Right atrium auricular region (tissue), 2 donors: ENCODE data around the gene SDHB. TPM values are rescaled to one million over a fixed set of nuclear protein-coding genes. Genes with fewer than 3 reads are reported as not detected.

Source experiments
- DNase-seq: peaks from one replicate; pipeline ENCODE4 v3.0.0-alpha.2; 2019; ENCODE audit warnings: low spot score
- H3K27ac ChIP-seq, 2 donors: fragments of 200-600 bp; sonication (generic); 1 replicate in 1 of 2; 2 replicates in 1 of 2; pipeline ENCODE4 v1.5.1; 2016 to 2019
- H3K27me3 ChIP-seq, 2 donors: fragments of 200-600 bp; sonication (generic); one replicate each; pipeline versions ENCODE4 v1.5.1 to v1.6.0; 2017 to 2019
- H3K36me3 ChIP-seq: fragments of 200-600 bp; sonication (generic); one replicate; pipeline ENCODE4 v1.5.1; 2016
- H3K4me1 ChIP-seq, 2 donors: fragments of 200-600 bp; sonication (generic); one replicate each; pipeline versions ENCODE4 v1.5.1 to v1.6.0; 2017 to 2019
- H3K4me3 ChIP-seq, 2 donors: fragments of 200-600 bp; sonication (generic); 1 replicate in 1 of 2; 2 replicates in 1 of 2; pipeline ENCODE4 v1.5.1; 2017 to 2019; ENCODE audit warnings: mild to moderate bottlenecking in 1 of 2, moderate library complexity in 1 of 2
- H3K9me3 ChIP-seq, 2 donors: fragments of 200-600 bp; sonication (generic); one replicate each; pipeline ENCODE4 v1.5.1; 2019
- total RNA-seq, 2 donors: library from RNA; depleted of rRNA; stranded (reverse); fragments of >200 nt; gene quantifications; one replicate each; pipeline ENCODE4 v1.1.0, GENCODE V29; 2016
- TF ChIP-seq, protein P1 (sequence below), 2 donors: fragments of 200-600 bp; sonication (generic); IDR thresholded peaks; one replicate each; pipeline ENCODE4 v1.5.1; 2019; ENCODE audit warnings: antibody characterized with exemption in 2 of 2

The SDHB gene
- total RNA-seq, 2 donors from 2014 or later = 240 to 528 TPM

DNA sequence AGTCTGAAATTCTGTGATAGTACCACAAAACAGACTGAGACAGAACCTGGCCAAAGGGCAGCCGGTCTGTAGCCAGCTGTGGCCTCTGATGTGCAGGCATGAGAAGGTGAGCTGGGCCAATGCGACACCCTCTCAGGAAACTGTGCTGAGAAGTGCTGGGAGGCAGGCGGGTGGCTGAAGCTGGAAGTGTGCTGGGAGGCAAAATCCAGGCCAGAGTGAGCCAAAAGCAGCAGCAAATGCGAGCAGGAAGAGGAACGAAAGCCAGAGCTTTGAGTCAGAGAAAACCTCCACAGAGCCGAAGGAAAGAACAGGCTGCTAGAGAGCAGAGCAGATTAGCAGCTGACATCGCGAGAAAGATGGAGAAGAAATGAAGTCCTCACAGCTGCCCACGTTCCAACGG lies 31.9 kb downstream of the SDHB start:
- TF ChIP-seq, protein P1, sequence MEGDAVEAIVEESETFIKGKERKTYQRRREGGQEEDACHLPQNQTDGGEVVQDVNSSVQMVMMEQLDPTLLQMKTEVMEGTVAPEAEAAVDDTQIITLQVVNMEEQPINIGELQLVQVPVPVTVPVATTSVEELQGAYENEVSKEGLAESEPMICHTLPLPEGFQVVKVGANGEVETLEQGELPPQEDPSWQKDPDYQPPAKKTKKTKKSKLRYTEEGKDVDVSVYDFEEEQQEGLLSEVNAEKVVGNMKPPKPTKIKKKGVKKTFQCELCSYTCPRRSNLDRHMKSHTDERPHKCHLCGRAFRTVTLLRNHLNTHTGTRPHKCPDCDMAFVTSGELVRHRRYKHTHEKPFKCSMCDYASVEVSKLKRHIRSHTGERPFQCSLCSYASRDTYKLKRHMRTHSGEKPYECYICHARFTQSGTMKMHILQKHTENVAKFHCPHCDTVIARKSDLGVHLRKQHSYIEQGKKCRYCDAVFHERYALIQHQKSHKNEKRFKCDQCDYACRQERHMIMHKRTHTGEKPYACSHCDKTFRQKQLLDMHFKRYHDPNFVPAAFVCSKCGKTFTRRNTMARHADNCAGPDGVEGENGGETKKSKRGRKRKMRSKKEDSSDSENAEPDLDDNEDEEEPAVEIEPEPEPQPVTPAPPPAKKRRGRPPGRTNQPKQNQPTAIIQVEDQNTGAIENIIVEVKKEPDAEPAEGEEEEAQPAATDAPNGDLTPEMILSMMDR (IDR thresholded peaks at IDR 0.05) = no peak

DNA sequence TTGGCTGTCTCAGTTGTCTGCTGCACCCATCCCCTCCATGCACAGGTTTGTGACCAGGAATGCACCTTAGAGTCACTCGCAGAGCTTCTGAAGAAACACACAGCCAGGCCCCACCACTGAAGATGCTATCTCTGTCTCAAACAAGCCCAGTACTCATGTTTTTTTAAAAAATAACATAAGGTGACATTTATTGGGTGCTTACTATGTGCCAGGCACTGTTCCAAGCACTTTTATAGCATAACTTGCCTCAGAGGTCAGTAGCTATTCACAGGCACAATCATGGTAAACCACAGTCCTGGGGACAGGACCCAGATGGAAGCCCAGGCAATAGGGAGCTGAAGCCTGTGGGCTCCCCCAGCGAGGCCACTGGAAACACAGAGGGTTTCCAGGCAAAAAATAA lies 33.3 kb downstream of the SDHB start:
- Histone ChIP-seq H3K27ac (no peak overlapping the region), H3K36me3 (peaks cover 77% of the 10 kb centered on the region), H3K9me3 (no peaks in the 10 kb centered on the region)

More for the DNA sequence above, 31.9 kb downstream of the SDHB start:
- Histone ChIP-seq H3K9me3 (no peaks in the 10 kb centered on the region), H3K4me3 (no peak overlapping the region), H3K36me3 (peaks cover 91% of the 10 kb centered on the region), H3K27ac (no peak overlapping the region), H3K4me1 (no peaks in the 10 kb centered on the region), H3K27me3 (no peaks in the 10 kb centered on the region)
- no peak for DNase-seq

DNA sequence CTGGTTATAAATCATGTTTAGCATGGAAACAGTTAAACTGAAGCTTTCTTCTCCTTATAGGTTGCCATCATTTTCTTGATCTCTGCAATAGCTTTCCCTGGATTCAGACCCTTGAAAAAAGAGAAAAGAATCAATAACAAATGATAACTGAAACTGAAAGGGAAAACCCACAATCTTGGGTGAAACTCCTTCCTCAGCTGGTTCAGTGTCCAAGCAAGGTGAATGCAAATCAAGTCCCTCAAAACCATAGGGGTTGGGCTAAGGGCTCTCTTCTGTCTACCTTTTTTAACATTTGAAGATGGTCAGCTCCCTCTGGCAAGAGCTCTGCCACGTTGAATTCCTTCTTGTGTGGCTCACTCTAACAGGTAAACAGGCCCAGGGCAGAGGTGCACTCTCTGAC lies 35.0 kb downstream of the SDHB start:
- DNase-seq = no peak
- H3K27ac ChIP-seq = no peak overlapping the region
- no peaks in the 10 kb centered on the region for H3K9me3 ChIP-seq
- H3K4me1 ChIP-seq = no peaks in the 10 kb centered on the region
- TF ChIP-seq, protein P1 (IDR thresholded peaks at IDR 0.05) = no peak
- peaks cover 61% of the 10 kb centered on the region for H3K36me3 ChIP-seq
- H3K27me3 ChIP-seq = no peaks in the 10 kb centered on the region
- H3K4me3 ChIP-seq = no peak overlapping the region

More for the DNA sequence above, 33.3 kb downstream of the SDHB start:
- no peak overlapping the region for H3K4me3 ChIP-seq
- DNase-seq = no peak
- TF ChIP-seq, protein P1 (IDR thresholded peaks at IDR 0.05) = no peak
- no peaks in the 10 kb centered on the region for H3K4me1 ChIP-seq
- H3K27me3 ChIP-seq = no peaks in the 10 kb centered on the region

DNA sequence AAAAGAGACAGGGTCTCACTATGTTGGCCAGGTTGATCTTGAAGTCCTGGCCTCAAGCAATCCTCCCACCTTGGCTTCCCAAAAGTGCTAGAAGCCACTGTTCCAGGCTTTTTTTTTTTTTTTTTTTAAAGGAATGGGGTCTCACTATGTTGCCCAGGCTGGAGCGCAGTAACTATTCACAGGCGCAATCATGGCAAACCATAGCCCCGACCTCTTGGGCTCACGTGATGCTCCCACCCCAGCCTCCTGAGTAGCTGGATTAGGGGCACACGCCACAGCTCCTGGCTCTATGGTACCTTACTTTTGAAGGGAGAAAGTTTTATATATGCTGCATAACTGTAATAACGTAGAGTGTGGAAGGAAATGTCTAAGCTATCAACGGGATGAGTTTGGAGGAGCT lies 36.4 kb downstream of the SDHB start:
- H3K36me3 ChIP-seq = peaks cover 47% of the 10 kb centered on the region
- no peaks in the 10 kb centered on the region for H3K27me3 ChIP-seq
- DNase-seq = no peak
- H3K27ac ChIP-seq = no peak overlapping the region
- TF ChIP-seq, protein P1 (IDR thresholded peaks at IDR 0.05) = no peak
- H3K9me3 ChIP-seq = no peaks in the 10 kb centered on the region
- peaks cover 0 to 3% of the 10 kb centered on the region in 2 donors for H3K4me1 ChIP-seq
- no peak overlapping the region for H3K4me3 ChIP-seq

DNA sequence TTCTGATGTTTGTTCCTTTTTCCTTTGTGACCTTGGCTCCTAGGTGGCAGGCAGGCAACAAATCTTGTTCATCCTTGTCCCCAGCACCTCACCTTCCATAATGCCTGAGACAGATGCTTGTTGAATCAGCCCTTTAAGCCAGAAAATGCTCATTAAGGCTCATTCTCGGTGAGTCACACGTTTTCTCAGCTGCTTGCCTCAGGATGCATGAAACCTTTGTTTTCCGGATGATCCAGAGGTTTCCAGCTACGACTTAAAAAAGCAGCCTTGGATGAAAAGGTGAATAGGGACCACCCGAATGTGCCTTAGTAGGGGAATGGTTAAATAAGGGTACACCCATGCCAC lies 37.5 kb downstream of the SDHB start:
- H3K36me3 ChIP-seq = peaks cover 35% of the 10 kb centered on the region

More for the DNA sequence above, 37.5 kb downstream of the SDHB start:
- Histone ChIP-seq H3K27me3 (no peaks in the 10 kb centered on the region), H3K9me3 (no peaks in the 10 kb centered on the region), H3K4me3 (no peak overlapping the region), H3K27ac (no peak overlapping the region), H3K4me1 (peaks cover 0 to 9% of the 10 kb centered on the region in 2 donors)
- TF ChIP-seq, protein P1 (IDR thresholded peaks at IDR 0.05) = no peak
- no peak for DNase-seq
